Hypothalamus (tissue), 51 donors: ENCODE results near the gene PI4KA.

Experiments used
- DNase-seq, 51 donors: peaks; one replicate each; lab custom pipeline; 2025; lab: John Stamatoyannopoulos, UW

PI4KA gene

DNA sequence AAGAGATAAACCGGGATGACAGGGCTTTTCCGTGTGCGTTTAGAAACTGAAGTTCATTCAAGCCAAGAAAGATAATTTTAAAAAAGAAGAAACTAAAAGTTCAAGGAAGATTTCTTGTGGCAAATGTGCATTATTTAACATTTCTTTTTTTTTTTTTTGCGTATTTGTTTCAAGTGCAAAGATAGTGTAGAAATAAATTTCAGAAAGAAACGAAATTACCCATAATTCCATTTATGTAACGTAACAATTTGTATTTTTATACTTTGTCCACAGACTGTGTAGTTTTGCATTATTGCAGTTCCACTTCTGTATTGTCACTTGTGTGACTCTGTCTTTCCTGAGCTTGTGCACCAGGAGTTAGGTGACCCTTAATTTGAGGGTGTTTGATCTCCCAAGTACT lies 24.2 kb upstream of the PI4KA start:
- DNase-seq, result no peak

- DNase-seq, result no peak
Observed at GRCh38 chr22:20881869-20882815, 23.5 kb upstream of the PI4KA start.

GRCh38 chr22:20881231-20881630 lies 22.6 kb upstream of the PI4KA start:
- DNase-seq, result no peak

- DNase-seq, result no peak
Observed at GRCh38 chr22:20877715-20878114, 19.1 kb upstream of the PI4KA start.

GRCh38 chr22:20875296-20875695 lies 16.7 kb upstream of the PI4KA start:
- no peak for DNase-seq

DNA sequence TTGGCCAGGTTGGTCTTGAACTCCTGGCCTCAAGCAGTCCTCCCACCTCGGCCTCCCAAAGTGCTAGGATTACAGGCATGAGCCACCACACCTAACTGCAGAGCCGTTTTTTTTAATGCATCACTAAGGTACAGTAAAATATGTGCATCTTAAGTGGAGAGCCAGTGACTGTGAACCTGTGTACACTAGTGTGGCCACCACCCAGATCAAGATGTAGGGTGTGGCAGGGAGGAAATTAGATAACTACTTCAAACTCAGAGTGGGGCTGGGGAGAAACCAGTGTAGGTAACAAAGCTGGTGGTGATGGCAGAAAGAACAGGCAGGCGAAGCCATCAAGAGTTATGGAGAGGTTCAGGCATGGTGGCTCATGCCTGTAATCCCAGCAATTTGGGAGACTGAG lies 14.6 kb upstream of the PI4KA start:
- no peak for DNase-seq

- no peak for DNase-seq
Observed at GRCh38 chr22:20869234-20869633, 10.6 kb upstream of the PI4KA start.

- DNase-seq, result no peak
Observed at GRCh38 chr22:20868025-20868962, 9.7 kb upstream of the PI4KA start.

DNA sequence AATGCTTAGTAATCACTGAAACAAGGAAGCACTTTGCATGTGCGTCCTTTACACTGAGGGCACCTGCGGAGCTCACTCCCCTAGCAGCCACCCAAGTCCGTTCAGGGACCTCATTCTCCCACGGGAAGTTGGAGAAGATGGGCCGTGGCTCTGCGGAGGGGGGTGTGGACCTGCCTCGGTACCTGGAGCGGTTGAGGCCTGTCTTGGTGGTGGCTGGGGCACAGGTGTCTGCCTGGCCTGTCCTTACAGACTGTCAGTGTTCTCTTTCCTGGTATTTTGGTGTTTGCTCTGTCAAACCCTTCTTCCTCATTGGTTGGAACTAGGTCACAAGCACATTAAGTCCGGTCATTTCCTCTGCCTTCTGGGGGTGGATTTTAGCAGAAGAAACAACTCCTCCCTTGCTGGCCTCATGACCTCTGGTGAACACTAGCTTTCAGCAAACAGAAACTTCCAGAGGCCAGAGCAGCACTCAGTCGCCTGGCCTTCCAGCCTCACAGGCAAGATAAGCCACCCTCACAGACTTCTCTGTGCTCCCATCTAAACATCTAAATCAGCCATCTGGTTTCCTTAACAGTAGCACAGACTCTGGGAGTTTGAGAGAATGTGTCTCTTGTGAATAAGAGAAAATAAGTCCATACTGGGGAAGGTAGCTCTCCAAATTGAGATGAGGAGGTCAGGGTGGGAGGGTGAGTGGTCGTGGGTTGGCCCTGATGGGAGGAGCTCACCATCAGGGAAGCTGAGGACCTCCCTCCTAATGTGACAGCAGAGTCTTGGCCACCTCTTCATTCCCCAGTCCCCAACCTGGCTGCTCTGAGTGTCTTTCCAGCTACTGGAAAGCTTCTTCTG lies 8.8 kb upstream of the PI4KA start:
- peak in 13 of 51 donors; percentile 3 to 29 (median 11) for DNase-seq

DNA sequence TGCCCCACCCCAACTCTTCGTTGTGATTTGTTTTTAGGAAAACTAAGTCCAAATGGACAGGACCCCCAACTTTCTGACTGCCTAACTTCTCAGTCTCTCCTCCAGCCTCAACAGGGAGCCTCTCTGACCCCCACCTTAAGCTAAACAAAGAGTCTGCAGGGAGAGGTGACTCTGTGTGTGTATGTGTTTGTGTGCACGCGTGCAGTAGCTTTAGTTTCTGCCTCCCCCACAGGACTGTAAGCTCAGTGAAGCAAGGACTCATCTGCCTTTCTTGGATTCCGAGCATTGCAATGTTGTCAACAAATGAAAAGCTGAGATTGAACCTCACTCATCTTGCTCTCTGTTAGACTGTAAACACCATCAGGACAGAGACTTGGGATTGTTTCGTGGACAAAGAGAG lies 8.1 kb upstream of the PI4KA start:
- no peak for DNase-seq

GRCh38 chr22:20865875-20866445 lies 7.3 kb upstream of the PI4KA start:
- no peak for DNase-seq

DNA sequence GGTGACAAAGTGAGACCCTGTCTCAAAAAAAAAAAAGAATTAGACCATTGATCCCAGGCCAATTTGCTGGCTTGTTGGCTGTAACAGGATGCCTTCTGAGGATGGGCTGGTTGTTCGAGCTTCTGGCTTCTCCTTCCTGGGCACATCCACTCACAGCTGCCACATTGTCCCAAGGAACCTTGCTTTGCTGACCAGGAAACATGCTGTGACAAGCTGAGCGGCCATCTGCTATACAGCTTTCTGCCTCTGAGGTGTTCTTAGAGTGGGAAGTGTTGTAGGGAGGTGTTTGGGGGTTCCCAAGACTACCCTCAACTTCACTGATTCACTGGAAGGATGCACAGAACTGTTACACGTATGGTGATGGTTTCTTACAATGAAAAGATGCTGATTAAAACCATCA lies 6.7 kb upstream of the PI4KA start:
- DNase-seq, result no peak

DNA sequence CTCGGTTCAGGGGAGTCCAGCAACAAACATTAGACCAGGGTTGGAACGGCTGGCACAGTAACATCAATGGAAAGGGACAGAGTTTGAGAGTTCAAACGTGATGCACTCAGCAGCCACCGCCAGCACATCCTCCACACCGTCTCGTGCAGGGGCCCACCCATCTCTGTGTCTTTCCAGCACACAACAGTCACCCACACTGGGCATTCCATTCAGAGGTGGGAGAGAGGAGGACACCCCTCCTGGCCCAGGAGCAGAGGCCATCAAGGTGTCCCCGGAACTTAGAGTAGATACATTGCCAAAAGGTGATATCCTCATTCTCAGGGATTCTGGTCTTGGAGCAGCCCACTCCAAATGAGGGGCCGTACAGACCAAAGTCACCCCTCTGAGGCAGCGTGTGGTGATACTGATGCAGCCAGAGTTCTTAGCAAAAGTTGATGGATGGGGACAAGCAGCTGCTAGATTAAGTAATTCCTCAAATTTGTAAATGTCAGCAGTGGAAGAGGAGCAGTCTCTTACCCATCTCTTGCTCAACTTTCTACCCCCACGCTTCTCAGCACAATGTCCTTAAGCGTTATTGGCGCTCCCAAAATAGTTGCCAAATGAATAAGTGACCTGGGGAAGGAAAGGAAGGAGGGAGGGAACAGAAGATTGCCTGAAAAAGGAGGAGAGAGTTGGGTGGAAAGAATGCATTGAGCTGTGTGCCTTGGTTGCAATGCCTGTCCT lies 5.7 kb upstream of the PI4KA start:
- DNase-seq, result no peak

- DNase-seq, result no peak
Observed at GRCh38 chr22:20863366-20863765, 4.8 kb upstream of the PI4KA start.

DNA sequence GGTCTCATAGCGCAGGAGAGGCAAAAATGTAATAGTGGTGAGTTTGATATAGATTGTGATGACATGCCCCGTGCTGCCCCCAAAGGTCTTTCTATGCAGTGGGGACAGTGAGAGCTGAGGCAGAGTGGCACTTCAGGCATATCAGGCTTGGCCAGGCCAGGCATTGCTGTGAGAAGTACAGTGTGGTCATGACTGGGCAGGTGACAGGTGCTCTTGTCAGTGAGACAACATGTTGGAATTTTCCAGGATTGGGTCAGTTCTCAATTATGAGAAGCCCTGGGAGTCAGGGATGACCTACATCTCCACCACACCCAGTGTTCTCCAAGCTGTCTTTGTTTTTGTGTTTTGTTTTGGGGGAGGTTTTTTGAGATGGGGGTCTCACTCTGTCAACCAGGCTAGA lies 3.9 kb upstream of the PI4KA start:
- no peak for DNase-seq

DNA sequence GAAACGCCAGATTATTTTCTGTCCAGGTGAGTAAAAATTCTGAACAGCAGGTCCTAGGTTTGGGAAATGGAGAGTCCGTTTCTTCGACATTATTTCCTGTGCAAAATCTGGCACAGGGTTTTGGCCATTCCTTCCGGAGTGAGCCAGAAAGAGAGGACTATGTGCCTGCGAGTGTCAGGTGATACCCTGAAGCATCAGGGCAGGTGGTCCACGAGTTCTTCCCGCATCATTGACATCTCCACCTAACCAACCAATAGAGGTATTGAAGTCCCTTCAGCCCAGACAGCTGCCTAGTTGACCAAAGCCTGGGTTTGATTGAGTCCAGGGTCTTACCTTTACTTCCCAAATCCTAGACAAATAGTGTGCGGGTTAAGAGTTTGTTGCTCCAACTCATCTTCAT lies 1.0 kb upstream of the PI4KA start:
- no peak for DNase-seq

- peak in 49 of 51 donors; percentile 35 to 93 (median 81) for DNase-seq
Observed at GRCh38 chr22:20857838-20858614, 585 bp downstream of the PI4KA start.

DNA sequence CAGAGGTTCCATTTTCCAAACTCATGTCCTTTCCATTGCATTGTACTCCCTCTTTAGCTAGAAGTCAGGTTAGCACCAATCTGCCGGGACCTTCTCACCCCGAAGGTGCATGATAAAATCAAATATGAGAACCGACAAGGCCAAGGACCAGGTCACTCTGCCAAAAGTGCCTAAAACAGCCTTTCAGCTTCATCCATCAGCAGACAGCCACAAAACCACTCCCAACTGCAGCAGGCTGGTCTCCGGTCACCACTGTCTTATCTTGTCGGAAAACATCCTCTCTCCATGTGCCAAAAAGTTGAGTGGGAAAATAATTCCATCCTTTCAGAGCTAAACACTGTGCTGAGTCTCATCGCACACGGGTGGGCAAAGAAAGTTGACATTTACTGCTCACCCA lies 1.4 kb downstream of the PI4KA start:
- peak in 1 of 51 donors; percentile 9 for DNase-seq

DNA sequence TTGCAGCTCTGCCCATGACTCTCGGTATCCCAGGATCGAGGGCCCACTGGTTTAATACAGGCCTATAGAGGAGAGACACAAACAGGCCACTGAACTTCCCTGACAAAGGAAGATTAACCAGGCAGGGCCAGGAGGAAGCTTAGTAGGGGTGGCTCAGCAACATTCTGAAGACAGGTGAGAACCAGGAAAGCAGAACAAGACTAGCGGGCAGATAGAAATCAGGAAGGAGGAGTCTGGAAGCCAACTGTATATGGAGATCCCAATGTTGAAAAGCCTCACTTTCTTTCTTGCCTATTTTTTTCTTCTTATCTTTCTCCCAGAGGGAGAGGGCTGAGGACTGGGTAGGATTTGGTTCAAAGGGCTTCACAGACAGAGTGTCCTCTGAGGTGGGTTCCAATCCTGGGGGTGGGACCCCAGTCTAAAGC lies 5.4 kb downstream of the PI4KA start:
- DNase-seq, result no peak
